HCT116 (cell line): ENCODE data around the gene CCDC188.

Experiments
- CBX3 ChIP-seq: IDR thresholded peaks from 2 replicates; pipeline ENCODE4 v1.6.1; 2012; ENCODE audit warnings: low read depth
- CEBPB ChIP-seq: IDR thresholded peaks from 2 replicates; pipeline ENCODE4 v1.6.1; 2012; ENCODE audit warnings: low read depth
- EGR1 ChIP-seq: IDR thresholded peaks from 2 replicates; pipeline ENCODE4 v1.6.1; 2012; ENCODE audit warnings: low read depth
- ELF1 ChIP-seq: IDR thresholded peaks from 2 replicates; pipeline ENCODE4 v1.6.1; 2012; ENCODE audit warnings: low read depth, borderline replicate concordance
- EZH2phosphoT487 ChIP-seq: fragments of 200-600 bp; IDR thresholded peaks from 2 replicates; pipeline ENCODE4 v1.6.1; 2018; ENCODE audit warnings: antibody characterized with exemption, borderline replicate concordance
- POLR2A ChIP-seq: IDR thresholded peaks from 2 replicates; pipeline ENCODE4 v1.7.0; 2011; ENCODE audit warnings: borderline replicate concordance; ENCODE audit not compliant: insufficient read depth, insufficient read length; ENCODE audit errors: extremely low read depth
- POLR2AphosphoS5 ChIP-seq: IDR thresholded peaks from 2 replicates; pipeline ENCODE4 v1.6.1; 2011; ENCODE audit warnings: mild to moderate bottlenecking, low read depth, low read length, moderate library complexity
- SIN3A ChIP-seq: IDR thresholded peaks from 2 replicates; pipeline ENCODE4 v1.6.1; 2012; ENCODE audit warnings: low read depth
- YY1 ChIP-seq: IDR thresholded peaks from 2 replicates; pipeline ENCODE4 v1.6.1; 2011; ENCODE audit warnings: low read length, low read depth, moderate library complexity, mild to moderate bottlenecking; ENCODE audit not compliant: insufficient replicate concordance; ENCODE audit errors: extremely low read depth
- ZFX ChIP-seq: fragments of 450-650 bp; IDR thresholded peaks from 2 replicates; pipeline ENCODE4 v1.6.1; 2017
- ZNF274 ChIP-seq: fragments of 200-500 bp; sonication (Bioruptor generic); IDR thresholded peaks from 2 replicates; pipeline ENCODE4 v1.6.1; 2014; ENCODE audit warnings: mild to moderate bottlenecking, low read depth, low read length, inconsistent platforms
- TF ChIP-seq, protein P1 (sequence below), 3 experiments: fragments of 200-600 bp in 1 of 3; sonication (generic) in 1 of 3; IDR thresholded peaks in 2 of 3; conservative IDR thresholded peaks in 1 of 3; 2 replicates each; pipeline ENCODE4 v1.5.1; 2012 to 2017; ENCODE audit warnings: low read depth in 2 of 3, low read length in 2 of 3, antibody characterized with exemption in 1 of 3, borderline replicate concordance in 1 of 3, control low read depth in 1 of 3, mild to moderate bottlenecking in 1 of 3, mixed read lengths in 1 of 3, mixed run types in 1 of 3, moderate library complexity in 1 of 3; ENCODE audit not compliant: insufficient read depth in 1 of 3
- TF ChIP-seq, protein P2 (sequence below): IDR thresholded peaks from 2 replicates; pipeline ENCODE4 v1.6.1; 2012; ENCODE audit warnings: low read depth
- TF ChIP-seq, protein P3 (sequence below): IDR thresholded peaks from 2 replicates; pipeline ENCODE4 v1.6.1; 2011; ENCODE audit warnings: mild to moderate bottlenecking, low read length, moderate library complexity; ENCODE audit not compliant: insufficient replicate concordance; ENCODE audit errors: extremely low read depth

DNA sequence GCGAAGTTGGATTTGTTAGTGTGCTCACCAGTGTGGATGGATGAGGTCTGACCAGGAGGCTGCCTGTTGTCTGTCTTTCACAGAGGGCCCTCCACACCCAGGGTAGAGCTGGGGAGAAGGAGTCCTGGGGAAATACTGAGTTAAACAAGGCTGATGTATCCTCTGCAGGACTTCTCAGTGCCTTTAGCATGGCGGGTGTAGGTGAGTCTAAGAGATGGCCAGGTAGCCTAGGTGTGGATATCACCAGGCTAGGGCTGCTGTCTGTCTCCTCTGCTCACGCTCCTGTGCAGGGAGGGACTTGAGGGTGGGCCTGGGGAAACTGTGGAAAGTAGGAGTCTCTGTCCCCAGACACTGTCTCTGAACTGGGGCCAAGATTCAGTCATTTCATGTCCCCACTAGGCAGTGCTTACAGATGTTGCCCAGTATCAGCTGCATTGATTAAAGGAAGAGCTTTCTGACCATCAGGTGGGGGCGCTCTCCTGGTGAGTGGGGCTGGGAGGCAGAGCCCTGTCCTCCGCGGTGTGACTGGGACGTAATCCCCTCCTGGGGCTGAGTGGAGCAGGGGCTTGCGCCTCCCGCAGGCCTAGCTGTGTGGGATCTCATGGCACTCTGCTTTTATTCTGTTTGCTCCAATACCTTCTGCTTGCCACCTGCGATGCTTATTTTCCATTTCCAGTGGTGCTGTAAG, 35.5 kb upstream of the CCDC188 start:
- no peak for TF ChIP-seq CEBPB
- TF ChIP-seq, protein P1, sequence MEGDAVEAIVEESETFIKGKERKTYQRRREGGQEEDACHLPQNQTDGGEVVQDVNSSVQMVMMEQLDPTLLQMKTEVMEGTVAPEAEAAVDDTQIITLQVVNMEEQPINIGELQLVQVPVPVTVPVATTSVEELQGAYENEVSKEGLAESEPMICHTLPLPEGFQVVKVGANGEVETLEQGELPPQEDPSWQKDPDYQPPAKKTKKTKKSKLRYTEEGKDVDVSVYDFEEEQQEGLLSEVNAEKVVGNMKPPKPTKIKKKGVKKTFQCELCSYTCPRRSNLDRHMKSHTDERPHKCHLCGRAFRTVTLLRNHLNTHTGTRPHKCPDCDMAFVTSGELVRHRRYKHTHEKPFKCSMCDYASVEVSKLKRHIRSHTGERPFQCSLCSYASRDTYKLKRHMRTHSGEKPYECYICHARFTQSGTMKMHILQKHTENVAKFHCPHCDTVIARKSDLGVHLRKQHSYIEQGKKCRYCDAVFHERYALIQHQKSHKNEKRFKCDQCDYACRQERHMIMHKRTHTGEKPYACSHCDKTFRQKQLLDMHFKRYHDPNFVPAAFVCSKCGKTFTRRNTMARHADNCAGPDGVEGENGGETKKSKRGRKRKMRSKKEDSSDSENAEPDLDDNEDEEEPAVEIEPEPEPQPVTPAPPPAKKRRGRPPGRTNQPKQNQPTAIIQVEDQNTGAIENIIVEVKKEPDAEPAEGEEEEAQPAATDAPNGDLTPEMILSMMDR (IDR thresholded peaks at IDR 0.05 in 2 of 3, conservative IDR thresholded peaks at IDR 0.05 in 1 of 3; ENCODE audit: borderline replicate concordance in 1 of 3, insufficient read depth in 1 of 3, low read depth in 2 of 3, low read length in 2 of 3), result peak; percentile 31 to 46 (median 36); a peak in 5 of 6 replicates
- TF ChIP-seq POLR2AphosphoS5, result no peak
- TF ChIP-seq POLR2A, result no peak
- TF ChIP-seq, protein P2, sequence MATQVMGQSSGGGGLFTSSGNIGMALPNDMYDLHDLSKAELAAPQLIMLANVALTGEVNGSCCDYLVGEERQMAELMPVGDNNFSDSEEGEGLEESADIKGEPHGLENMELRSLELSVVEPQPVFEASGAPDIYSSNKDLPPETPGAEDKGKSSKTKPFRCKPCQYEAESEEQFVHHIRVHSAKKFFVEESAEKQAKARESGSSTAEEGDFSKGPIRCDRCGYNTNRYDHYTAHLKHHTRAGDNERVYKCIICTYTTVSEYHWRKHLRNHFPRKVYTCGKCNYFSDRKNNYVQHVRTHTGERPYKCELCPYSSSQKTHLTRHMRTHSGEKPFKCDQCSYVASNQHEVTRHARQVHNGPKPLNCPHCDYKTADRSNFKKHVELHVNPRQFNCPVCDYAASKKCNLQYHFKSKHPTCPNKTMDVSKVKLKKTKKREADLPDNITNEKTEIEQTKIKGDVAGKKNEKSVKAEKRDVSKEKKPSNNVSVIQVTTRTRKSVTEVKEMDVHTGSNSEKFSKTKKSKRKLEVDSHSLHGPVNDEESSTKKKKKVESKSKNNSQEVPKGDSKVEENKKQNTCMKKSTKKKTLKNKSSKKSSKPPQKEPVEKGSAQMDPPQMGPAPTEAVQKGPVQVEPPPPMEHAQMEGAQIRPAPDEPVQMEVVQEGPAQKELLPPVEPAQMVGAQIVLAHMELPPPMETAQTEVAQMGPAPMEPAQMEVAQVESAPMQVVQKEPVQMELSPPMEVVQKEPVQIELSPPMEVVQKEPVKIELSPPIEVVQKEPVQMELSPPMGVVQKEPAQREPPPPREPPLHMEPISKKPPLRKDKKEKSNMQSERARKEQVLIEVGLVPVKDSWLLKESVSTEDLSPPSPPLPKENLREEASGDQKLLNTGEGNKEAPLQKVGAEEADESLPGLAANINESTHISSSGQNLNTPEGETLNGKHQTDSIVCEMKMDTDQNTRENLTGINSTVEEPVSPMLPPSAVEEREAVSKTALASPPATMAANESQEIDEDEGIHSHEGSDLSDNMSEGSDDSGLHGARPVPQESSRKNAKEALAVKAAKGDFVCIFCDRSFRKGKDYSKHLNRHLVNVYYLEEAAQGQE, result no peak
- TF ChIP-seq, protein P3, sequence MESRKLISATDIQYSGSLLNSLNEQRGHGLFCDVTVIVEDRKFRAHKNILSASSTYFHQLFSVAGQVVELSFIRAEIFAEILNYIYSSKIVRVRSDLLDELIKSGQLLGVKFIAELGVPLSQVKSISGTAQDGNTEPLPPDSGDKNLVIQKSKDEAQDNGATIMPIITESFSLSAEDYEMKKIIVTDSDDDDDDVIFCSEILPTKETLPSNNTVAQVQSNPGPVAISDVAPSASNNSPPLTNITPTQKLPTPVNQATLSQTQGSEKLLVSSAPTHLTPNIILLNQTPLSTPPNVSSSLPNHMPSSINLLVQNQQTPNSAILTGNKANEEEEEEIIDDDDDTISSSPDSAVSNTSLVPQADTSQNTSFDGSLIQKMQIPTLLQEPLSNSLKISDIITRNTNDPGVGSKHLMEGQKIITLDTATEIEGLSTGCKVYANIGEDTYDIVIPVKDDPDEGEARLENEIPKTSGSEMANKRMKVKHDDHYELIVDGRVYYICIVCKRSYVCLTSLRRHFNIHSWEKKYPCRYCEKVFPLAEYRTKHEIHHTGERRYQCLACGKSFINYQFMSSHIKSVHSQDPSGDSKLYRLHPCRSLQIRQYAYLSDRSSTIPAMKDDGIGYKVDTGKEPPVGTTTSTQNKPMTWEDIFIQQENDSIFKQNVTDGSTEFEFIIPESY, result no peak
- TF ChIP-seq ELF1, result no peak
- no peak for TF ChIP-seq ZFX
- no peak for TF ChIP-seq EGR1
- no peak for TF ChIP-seq YY1
- TF ChIP-seq SIN3A, result no peak
- TF ChIP-seq ZNF274, result no peak
- TF ChIP-seq CBX3, result no peak
- TF ChIP-seq EZH2phosphoT487, result no peak
